Neural cell (in vitro differentiated cells): ENCODE data around the gene SLC18B1. TPM values are rescaled to one million over a fixed set of nuclear protein-coding genes. Genes with fewer than 3 reads are reported as not detected.

Source experiments
- H2AFZ ChIP-seq: fragments of 200-600, 300-800 bp; sonication (generic), shearing (Covaris generic); 2 replicates; pipeline ENCODE4 v1.6.0; 2014; ENCODE audit warnings: low read depth, mild to moderate bottlenecking, antibody characterized with exemption, low read length, moderate library complexity
- H3F3A ChIP-seq: fragments of 200-600 bp; shearing (Covaris generic); 2 replicates; pipeline ENCODE4 v1.6.1; 2016; ENCODE audit warnings: mild to moderate bottlenecking, moderate library complexity, mixed read lengths, antibody characterized with exemption, low read length; ENCODE audit not compliant: insufficient read depth, poor library complexity, severe bottlenecking
- H3K27ac ChIP-seq: fragments of 200-600, 300-800 bp; sonication (generic), shearing (Covaris generic); 2 replicates; pipeline ENCODE4 v1.5.1; 2014; ENCODE audit warnings: mild to moderate bottlenecking, low read length, moderate library complexity
- H3K27me3 ChIP-seq: fragments of 300-800, 200-600 bp; sonication (generic), shearing (Covaris generic); 2 replicates; pipeline ENCODE4 v1.6.0; 2014; ENCODE audit warnings: mild to moderate bottlenecking, low read depth, low read length, moderate library complexity; ENCODE audit not compliant: insufficient read depth
- H3K36me3 ChIP-seq: fragments of 300-800, 200-600 bp; sonication (generic), shearing (Covaris generic); 2 replicates; pipeline ENCODE4 v1.5.1; 2014; ENCODE audit warnings: mild to moderate bottlenecking, antibody characterized with exemption, low read length, moderate library complexity; ENCODE audit not compliant: insufficient read depth
- H3K4me2 ChIP-seq: fragments of 300-800, 200-600 bp; sonication (generic), shearing (Covaris generic); 2 replicates; pipeline ENCODE4 v1.6.0; 2014; ENCODE audit warnings: mild to moderate bottlenecking, low read length
- H3K4me3 ChIP-seq: fragments of 300-800, 200-600 bp; sonication (generic), shearing (Covaris generic); 2 replicates; pipeline ENCODE4 v1.5.1; 2014; ENCODE audit warnings: mild to moderate bottlenecking, low read length, moderate library complexity
- H3K79me2 ChIP-seq: fragments of 200-600 bp; shearing (Covaris generic); replicated peaks from 2 replicates; pipeline ENCODE4 v1.6.0; 2014; ENCODE audit warnings: mild to moderate bottlenecking, low read length, moderate library complexity; ENCODE audit not compliant: insufficient read depth
- H3K9ac ChIP-seq: fragments of 300-800, 200-600 bp; sonication (generic), shearing (Covaris generic); 2 replicates; pipeline ENCODE4 v1.6.1; 2016; ENCODE audit warnings: mild to moderate bottlenecking, low read length, mixed read lengths
- H3K9me2 ChIP-seq: fragments of 200-600 bp; shearing (Covaris generic); 2 replicates; pipeline ENCODE4 v1.6.1; 2016; ENCODE audit warnings: mild to moderate bottlenecking, low read length, mixed read lengths; ENCODE audit not compliant: insufficient read depth
- H3K9me3 ChIP-seq: fragments of 200-600, 300-800 bp; sonication (generic), shearing (Covaris generic); 2 replicates; pipeline ENCODE4 v1.6.1; 2016; ENCODE audit warnings: mild to moderate bottlenecking, mixed run types, low read length, moderate library complexity, mixed read lengths
- H4K20me1 ChIP-seq: fragments of 200-600 bp; shearing (Covaris generic); 2 replicates; pipeline ENCODE4 v1.6.1; 2016; ENCODE audit warnings: mild to moderate bottlenecking, mixed run types; ENCODE audit not compliant: insufficient read depth
- CTCF ChIP-seq: fragments of 450-650 bp; IDR thresholded peaks from 2 replicates; pipeline ENCODE4 v1.5.1; 2014; ENCODE audit warnings: antibody characterized with exemption, mild to moderate bottlenecking, moderate library complexity; ENCODE audit not compliant: poor library complexity, severe bottlenecking
- EP300 ChIP-seq: fragments of 450-650 bp; conservative IDR thresholded peaks from 2 replicates; pipeline ENCODE4 v1.6.1; 2014; ENCODE audit warnings: antibody characterized with exemption, mild to moderate bottlenecking, moderate library complexity; ENCODE audit not compliant: poor library complexity, severe bottlenecking
- EZH2 ChIP-seq: fragments of 200-600, 300-800 bp; shearing (Covaris generic), sonication (generic); IDR thresholded peaks from 2 replicates; pipeline ENCODE4 v1.6.1; 2014; ENCODE audit warnings: antibody characterized with exemption, low read length, borderline replicate concordance, mild to moderate bottlenecking; ENCODE audit not compliant: insufficient read depth, poor library complexity, severe bottlenecking
- MXI1 ChIP-seq: fragments of 450-650 bp; conservative IDR thresholded peaks from 2 replicates; pipeline ENCODE4 v1.6.1; 2014; ENCODE audit warnings: antibody characterized with exemption, mild to moderate bottlenecking; ENCODE audit not compliant: poor library complexity, severe bottlenecking
- POLR2AphosphoS5 ChIP-seq: IDR thresholded peaks from 2 replicates; pipeline ENCODE4 v1.6.1; 2012
- RAD21 ChIP-seq: fragments of 450-650 bp; conservative IDR thresholded peaks from 2 replicates; pipeline ENCODE4 v1.6.1; 2014; ENCODE audit warnings: antibody characterized with exemption, mild to moderate bottlenecking, moderate library complexity
- REST ChIP-seq: IDR thresholded peaks from 2 replicates; pipeline ENCODE4 v1.6.1; 2012; ENCODE audit warnings: borderline replicate concordance
- SMC3 ChIP-seq: fragments of 450-650 bp; conservative IDR thresholded peaks from 2 replicates; pipeline ENCODE4 v1.6.1; 2014; ENCODE audit warnings: antibody characterized with exemption, mild to moderate bottlenecking, moderate library complexity; ENCODE audit not compliant: poor library complexity
- TAF1 ChIP-seq: IDR thresholded peaks from 2 replicates; pipeline ENCODE4 v1.6.1; 2012; ENCODE audit warnings: low read depth
- polyA plus RNA-seq: library from polyadenylated mRNA; depleted of rRNA; stranded (reverse); fragments of >200 nt; gene quantifications from 2 replicates; pipeline ENCODE4 v1.2.3, GENCODE V29; 2014

Gene SLC18B1
- polyA plus RNA-seq, 1 donor from 2014 or later = 9.0 TPM

- no peak overlapping the region for H3K4me2 ChIP-seq
- H3F3A ChIP-seq = no peaks in the 10 kb centered on the region
- H3K79me2 ChIP-seq = peaks cover 26% of the 10 kb centered on the region
- H3K9me3 ChIP-seq = no peaks in the 10 kb centered on the region
- TF ChIP-seq EP300 = no peak
- no peak for TF ChIP-seq SMC3
- no peak for TF ChIP-seq MXI1
- no peak for TF ChIP-seq REST
- no peak for TF ChIP-seq EZH2
- no peak for TF ChIP-seq CTCF
- TF ChIP-seq POLR2AphosphoS5 = no peak
- TF ChIP-seq RAD21 = no peak
- TF ChIP-seq TAF1 = no peak
- H3K9ac ChIP-seq = no peak overlapping the region
- H3K9me2 ChIP-seq = no peaks in the 10 kb centered on the region
- H3K27me3 ChIP-seq = no peaks in the 10 kb centered on the region
- H4K20me1 ChIP-seq = peaks cover 3% of the 10 kb centered on the region
- peaks cover 7% of the 10 kb centered on the region for H3K36me3 ChIP-seq
- no peak overlapping the region for H3K4me3 ChIP-seq
- no peak overlapping the region for H2AFZ ChIP-seq
- no peak overlapping the region for H3K27ac ChIP-seq
Measured at GRCh38 chr6:132818404-132819359, 20.2 kb upstream of the SLC18B1 start.

- H3K27me3 ChIP-seq = no peaks in the 10 kb centered on the region
- peaks cover 3% of the 10 kb centered on the region for H4K20me1 ChIP-seq
- H3K9me3 ChIP-seq = no peaks in the 10 kb centered on the region
- TF ChIP-seq SMC3 (no peak), EP300 (no peak), CTCF (no peak), REST (no peak), RAD21 (no peak), EZH2 (no peak), MXI1 (no peak), TAF1 (no peak), POLR2AphosphoS5 (no peak)
- H3K9me2 ChIP-seq = no peaks in the 10 kb centered on the region
- H3F3A ChIP-seq = no peaks in the 10 kb centered on the region
- no peak overlapping the region for H3K9ac ChIP-seq
- H3K27ac ChIP-seq = no peak overlapping the region
- H3K4me3 ChIP-seq = no peak overlapping the region
- no peak overlapping the region for H2AFZ ChIP-seq
- H3K79me2 ChIP-seq = peaks cover 26% of the 10 kb centered on the region
- H3K36me3 ChIP-seq = peaks cover 7% of the 10 kb centered on the region
- no peak overlapping the region for H3K4me2 ChIP-seq
Measured at GRCh38 chr6:132817554-132818403, 19.3 kb upstream of the SLC18B1 start.
